Activated CD8-positive, alpha-beta T cell treated with anti-CD3 and anti-CD28 coated beads, Interleukin-2, amount 10 ng/mL, durations not matched to agents 7 days and 5 days (primary cell): Measurements from ENCODE around the gene TFB1M. TPM values are rescaled to one million over a fixed set of nuclear protein-coding genes. Genes with fewer than 3 reads are reported as not detected.
"Not testable (repeated sequence)": the region's sequence is repeated elsewhere in the genome, so short reads cannot be mapped to it uniquely, and the experiment has no call there.

Source experiments
- ATAC-seq: fragments of 150-1000 bp; cut with Tn5 transposase; one replicate; pipeline ENCODE4 v1.10.0; 2021; ENCODE audit warnings: moderate library complexity
- CTCF ChIA-PET: fragments of 350-600 bp; sonication (Branson Sonifier 250); formaldehyde crosslinking; loops from one replicate; lab custom pipeline; 2021; ENCODE audit warnings: antibody characterized with exemption; lab: Charles Lee
- POLR2A ChIA-PET: fragments of 350-600 bp; sonication (Branson Sonifier 250); formaldehyde crosslinking; loops from one replicate; lab custom pipeline; 2021; ENCODE audit warnings: antibody characterized with exemption; lab: Charles Lee
- DNase-seq: peaks from one replicate; pipeline ENCODE4 v3.0.0-alpha.2; 2020
- H3K27ac Mint-ChIP-seq: one replicate; pipeline ENCODE4 v1.8.0; 2021; ENCODE audit warnings: mild to moderate bottlenecking, mixed read lengths
- H3K27me3 Mint-ChIP-seq: one replicate; pipeline ENCODE4 v1.8.0; 2021; ENCODE audit warnings: low read depth, mixed read lengths
- H3K36me3 Mint-ChIP-seq: one replicate; pipeline ENCODE4 v1.8.0; 2021; ENCODE audit warnings: low read depth, mixed read lengths
- H3K4me1 Mint-ChIP-seq: one replicate; pipeline ENCODE4 v1.8.0; 2021; ENCODE audit warnings: low read depth, mixed read lengths
- H3K4me3 Mint-ChIP-seq: one replicate; pipeline ENCODE4 v1.8.0; 2021; ENCODE audit warnings: mild to moderate bottlenecking, mixed read lengths
- H3K9me3 Mint-ChIP-seq: one replicate; pipeline ENCODE4 v1.8.0; 2022; ENCODE audit warnings: mixed read lengths; ENCODE audit not compliant: insufficient read depth
- total RNA-seq, 2 experiments: library from RNA; stranded (reverse); gene quantifications; one replicate each; pipeline ENCODE4 v1.2.3, GENCODE V29; 2021

TFB1M gene
- total RNA-seq, 2 experiments from 2014 or later, result 34.9 to 35.1 TPM

GRCh38 chr6:155272353-155273232 is 41.7 kb downstream of the TFB1M start:
- no peaks in the 10 kb centered on the region for H3K27me3 Mint-ChIP-seq
- H3K27ac Mint-ChIP-seq, result no peak overlapping the region
- H3K4me3 Mint-ChIP-seq, result no peak overlapping the region
- no peaks in the 10 kb centered on the region for H3K9me3 Mint-ChIP-seq
- peaks cover 6% of the 10 kb centered on the region for H3K4me1 Mint-ChIP-seq
- ChIA-PET POLR2A (no interaction called here), CTCF (interaction anchor here (1.6 kb wide), 1 partner anchor 16 kb away, joined by 5 read pairs; no protein-coding TSS in a partner anchor)
- ATAC-seq (no peak), DNase-seq (no peak)
- peaks cover 14% of the 10 kb centered on the region for H3K36me3 Mint-ChIP-seq

DNA sequence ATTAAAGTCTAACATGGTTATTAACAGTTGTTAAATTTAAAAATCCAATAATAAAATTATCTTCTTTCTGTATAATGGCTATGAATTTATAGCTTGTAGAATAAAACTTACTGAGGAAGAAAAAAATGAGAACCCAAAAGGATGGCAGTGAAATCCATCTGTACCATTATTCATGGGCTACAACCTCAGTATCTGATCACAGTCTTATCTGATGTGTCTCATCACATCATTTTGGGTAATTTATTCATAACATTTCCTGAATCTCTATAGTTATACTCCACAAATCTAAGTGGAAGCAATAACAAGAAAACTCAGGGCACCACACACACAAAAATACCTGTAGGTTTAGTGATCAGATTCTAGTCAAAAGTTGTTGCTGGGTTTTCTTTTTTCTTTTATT is 43.1 kb downstream of the TFB1M start:
- CTCF ChIA-PET, result interaction anchor here (1.2 kb wide), 1 partner anchor 343 kb away, joined by 4 read pairs; no protein-coding TSS in a partner anchor
- H3K9me3 Mint-ChIP-seq, result no peaks in the 10 kb centered on the region
- H3K36me3 Mint-ChIP-seq, result peaks cover 20% of the 10 kb centered on the region
- POLR2A ChIA-PET, result no interaction called here
- ATAC-seq (no peak), DNase-seq (no peak)
- no peak overlapping the region for H3K4me3 Mint-ChIP-seq
- no peaks in the 10 kb centered on the region for H3K27me3 Mint-ChIP-seq
- peaks cover 8% of the 10 kb centered on the region for H3K4me1 Mint-ChIP-seq
- no peak overlapping the region for H3K27ac Mint-ChIP-seq

GRCh38 chr6:155270561-155271091 is 43.7 kb downstream of the TFB1M start:
- no peak overlapping the region for H3K27ac Mint-ChIP-seq
- CTCF ChIA-PET, result interaction anchor here (1.2 to 2.9 kb wide), 2 partner anchors 93 to 342 kb away, joined by 4 to 12 read pairs; no protein-coding TSS in a partner anchor
- no peak for ATAC-seq
- no peak for DNase-seq
- H3K4me1 Mint-ChIP-seq, result peaks cover 8% of the 10 kb centered on the region
- H3K27me3 Mint-ChIP-seq, result no peaks in the 10 kb centered on the region
- POLR2A ChIA-PET, result no interaction called here
- peaks cover 23% of the 10 kb centered on the region for H3K36me3 Mint-ChIP-seq
- no peak overlapping the region for H3K4me3 Mint-ChIP-seq
- no peaks in the 10 kb centered on the region for H3K9me3 Mint-ChIP-seq

- ChIA-PET CTCF (interaction anchor here (1.2 to 2.9 kb wide), 4 partner anchors 10 to 341 kb away, joined by 3 to 12 read pairs (median 4); no protein-coding TSS in a partner anchor), POLR2A (no interaction called here)
- Mint-ChIP-seq H3K27me3 (no peaks in the 10 kb centered on the region), H3K4me1 (peaks cover 8% of the 10 kb centered on the region), H3K4me3 (no peak overlapping the region), H3K36me3 (peaks cover 19% of the 10 kb centered on the region), H3K9me3 (no peaks in the 10 kb centered on the region), H3K27ac (no peak overlapping the region)
- DNase-seq, result no peak
- ATAC-seq, result no peak
Observed at GRCh38 chr6:155269765-155270164, 44.5 kb downstream of the TFB1M start.

GRCh38 chr6:155268088-155268867 is 46.0 kb downstream of the TFB1M start:
- H3K9me3 Mint-ChIP-seq, H3K27me3 Mint-ChIP-seq, ATAC-seq, H3K4me3 Mint-ChIP-seq, H3K27ac Mint-ChIP-seq, POLR2A ChIA-PET, H3K4me1 Mint-ChIP-seq: not testable (repeated sequence)
- peak; percentile 44 for DNase-seq
- H3K36me3 Mint-ChIP-seq, result peaks cover 18% of the 10 kb centered on the region
- CTCF ChIA-PET, result interaction anchor here (0.7 to 2.9 kb wide), 10 partner anchors 9 to 401 kb away, joined by 3 to 12 read pairs (median 3); no protein-coding TSS in a partner anchor

DNA sequence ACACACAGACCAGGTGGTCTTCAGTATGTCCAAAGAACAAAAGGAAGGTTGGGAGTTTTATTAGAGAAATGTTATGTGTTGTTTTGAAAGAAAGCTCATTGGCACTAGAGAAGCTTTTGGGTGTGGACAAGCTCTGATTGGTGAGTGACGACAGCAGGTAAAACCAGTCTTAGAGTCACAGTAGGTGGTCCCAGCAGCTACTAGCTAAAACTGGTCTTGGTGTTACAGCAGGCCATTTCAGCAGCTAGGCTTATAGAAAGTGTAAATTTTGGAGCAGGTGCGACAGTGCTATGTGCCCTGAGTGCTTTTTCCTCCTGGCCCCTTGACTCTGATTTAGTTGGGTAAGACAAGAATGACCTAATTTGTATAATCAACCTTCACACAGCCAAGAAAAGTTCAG is 46.9 kb downstream of the TFB1M start:
- peaks cover 8% of the 10 kb centered on the region for H3K4me1 Mint-ChIP-seq
- H3K27ac Mint-ChIP-seq, result no peak overlapping the region
- no peaks in the 10 kb centered on the region for H3K27me3 Mint-ChIP-seq
- H3K9me3 Mint-ChIP-seq, result no peaks in the 10 kb centered on the region
- H3K4me3 Mint-ChIP-seq, result no peak overlapping the region
- CTCF ChIA-PET, result interaction anchor here (0.6 to 2.8 kb wide), 10 partner anchors 9 to 400 kb away, joined by 3 to 7 read pairs (median 4); no protein-coding TSS in a partner anchor
- DNase-seq (no peak), ATAC-seq (no peak)
- POLR2A ChIA-PET, result interaction anchor here (0.7 kb wide), 1 partner anchor 37 kb away, joined by 3 read pairs; no protein-coding TSS in a partner anchor
- peaks cover 18% of the 10 kb centered on the region for H3K36me3 Mint-ChIP-seq

DNA sequence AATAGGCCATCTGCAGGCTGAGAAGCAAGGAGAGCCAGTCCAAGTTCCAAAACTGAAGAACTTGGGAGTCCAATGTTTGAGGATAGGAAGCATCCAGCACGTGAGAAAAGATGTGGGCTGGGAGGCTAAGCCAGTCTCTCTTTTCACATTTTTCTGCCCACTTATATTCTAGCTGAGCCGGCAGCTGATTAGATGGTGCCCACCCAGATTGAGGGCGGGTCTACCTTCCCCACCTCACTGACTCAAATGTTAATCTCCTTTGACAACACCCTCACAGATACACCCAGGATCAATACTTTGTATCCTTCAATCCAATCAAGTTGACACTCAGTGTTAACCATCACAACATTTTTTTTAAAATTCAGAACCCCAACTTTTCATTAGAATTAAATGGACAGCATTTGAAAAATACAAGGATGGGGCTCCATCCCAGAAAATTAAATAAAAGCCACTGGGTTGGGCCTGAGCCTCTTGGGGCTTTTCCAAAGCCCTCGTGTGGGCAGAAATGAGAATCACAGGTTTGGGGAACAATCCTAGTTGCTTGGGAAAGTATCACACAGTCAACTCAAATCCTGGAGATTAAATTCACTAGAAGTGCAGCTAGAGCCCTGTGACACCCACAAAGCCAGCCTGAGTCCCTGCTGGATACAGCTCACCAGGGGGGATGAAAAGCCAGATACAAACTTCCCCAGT is 48.3 kb downstream of the TFB1M start:
- Mint-ChIP-seq H3K27ac (no peak overlapping the region), H3K36me3 (peaks cover 15% of the 10 kb centered on the region), H3K4me1 (peaks cover 8% of the 10 kb centered on the region), H3K4me3 (no peak overlapping the region), H3K9me3 (no peaks in the 10 kb centered on the region), H3K27me3 (no peaks in the 10 kb centered on the region)
- no peak for ATAC-seq
- ChIA-PET CTCF (no interaction called here), POLR2A (no interaction called here)
- DNase-seq, result no peak

GRCh38 chr6:155264693-155265320 is 49.5 kb downstream of the TFB1M start:
- ATAC-seq (no peak), DNase-seq (no peak)
- POLR2A ChIA-PET, result no interaction called here
- Mint-ChIP-seq H3K4me3 (no peak overlapping the region), H3K27me3 (no peaks in the 10 kb centered on the region), H3K36me3 (peaks cover 12% of the 10 kb centered on the region), H3K27ac (no peak overlapping the region), H3K4me1 (peaks cover 8% of the 10 kb centered on the region), H3K9me3 (no peaks in the 10 kb centered on the region)
- CTCF ChIA-PET, result no interaction called here

DNA sequence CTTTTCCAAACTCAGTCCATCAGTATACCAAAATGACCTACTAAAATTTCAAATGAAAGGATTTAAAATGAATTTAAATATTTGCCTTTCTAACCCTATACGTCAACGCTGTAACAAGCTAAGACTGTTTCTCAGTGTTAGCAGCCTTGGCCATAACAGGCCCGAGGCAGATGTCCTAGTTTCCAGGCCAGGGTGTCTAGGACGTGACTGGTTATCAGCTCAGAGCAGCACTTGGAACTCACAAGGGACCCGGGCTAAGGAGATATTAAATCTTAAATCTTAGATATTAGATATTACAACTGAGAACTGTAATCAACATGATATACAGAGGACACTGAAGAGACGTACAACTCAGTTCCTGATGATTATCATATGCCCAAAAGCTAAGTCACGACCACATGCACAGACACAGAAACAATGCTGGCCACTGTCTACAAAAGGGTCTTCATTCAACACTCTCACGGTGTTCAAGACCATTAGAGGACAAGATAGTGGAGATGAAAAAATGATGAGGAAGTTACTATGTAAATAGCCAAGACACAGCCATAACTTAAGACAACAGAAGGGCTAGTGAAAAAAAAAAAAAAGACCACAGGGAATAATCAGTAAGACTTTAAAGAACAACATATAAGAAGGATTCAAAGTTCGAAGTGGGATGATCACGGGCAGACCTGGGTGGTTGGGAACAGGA is 50.8 kb downstream of the TFB1M start, which contains the start of gene CLDN20:
TSS of gene CLDN20 (plus strand) at position 641 of the 691 bp plus-strand sequence. CDS start 11,707 bp downstream, outside the sequence.
- H3K27ac Mint-ChIP-seq, result no peak within 1 kb of the TSS
- POLR2A ChIA-PET, result no interaction called here
- no peak for ATAC-seq
- H3K4me3 Mint-ChIP-seq, result no peak within 1 kb of the TSS
- no peaks in the 10 kb centered on the region for H3K27me3 Mint-ChIP-seq
- no peaks in the 10 kb centered on the region for H3K9me3 Mint-ChIP-seq
- H3K36me3 Mint-ChIP-seq, result peaks cover 11% of the 10 kb centered on the region
- CTCF ChIA-PET, result interaction anchor here (1.0 kb wide), 1 partner anchor 336 kb away, joined by 3 read pairs; no protein-coding TSS in a partner anchor
- no peak for DNase-seq
- peaks cover 8% of the 10 kb centered on the region for H3K4me1 Mint-ChIP-seq

- Mint-ChIP-seq H3K36me3 (peaks cover 12% of the 10 kb centered on the region), H3K4me1 (peaks cover 3% of the 10 kb centered on the region), H3K27ac (peak overlapping the region; percentile 12), H3K4me3 (no peak overlapping the region), H3K27me3 (no peaks in the 10 kb centered on the region), H3K9me3 (no peaks in the 10 kb centered on the region)
- DNase-seq (no peak), ATAC-seq (no peak)
- CTCF ChIA-PET, result interaction anchor here (1.0 kb wide), 1 partner anchor 335 kb away, joined by 3 read pairs; no protein-coding TSS in a partner anchor
- POLR2A ChIA-PET, result no interaction called here
Observed at GRCh38 chr6:155262655-155263054, 51.6 kb downstream of the TFB1M start.
